Mucosa of stomach (tissue), 1 donor: ENCODE results near the gene GSTP1.
"Not testable (repeated sequence)": the region's sequence is repeated elsewhere in the genome, so short reads cannot be mapped to it uniquely, and the experiment has no call there.

Experiments
- H3K27me3 ChIP-seq: one replicate; pipeline ENCODE4 v1.7.0; 2013; ENCODE audit warnings: mild to moderate bottlenecking, low read length; ENCODE audit not compliant: control insufficient read depth, insufficient read depth
- H3K36me3 ChIP-seq: one replicate; pipeline ENCODE4 v1.7.0; 2013; ENCODE audit warnings: low read length; ENCODE audit not compliant: control insufficient read depth, insufficient read depth
- H3K4me1 ChIP-seq: one replicate; pipeline ENCODE4 v1.7.0; 2013; ENCODE audit warnings: mild to moderate bottlenecking, low read length; ENCODE audit not compliant: control insufficient read depth, insufficient read depth
- H3K4me3 ChIP-seq: one replicate; pipeline ENCODE4 v1.7.0; 2013; ENCODE audit warnings: low read length
- H3K9ac ChIP-seq: one replicate; pipeline ENCODE4 v1.7.0; 2013; ENCODE audit warnings: mild to moderate bottlenecking, low read length, moderate library complexity
- H3K9me3 ChIP-seq: one replicate; pipeline ENCODE4 v1.7.0; 2013; ENCODE audit warnings: mild to moderate bottlenecking, low read length, moderate library complexity; ENCODE audit not compliant: control insufficient read depth
- donor health status: Pancreatic carcinoma.

GSTP1 gene

GRCh38 chr11:67545280-67545679 lies 38.3 kb upstream of the GSTP1 start:
- Histone ChIP-seq H3K9me3 (no peaks in the 10 kb centered on the region), H3K36me3 (no peaks in the 10 kb centered on the region), H3K9ac (no peak overlapping the region)

GRCh38 chr11:67548112-67548511 lies 35.5 kb upstream of the GSTP1 start:
- not testable (repeated sequence) for H3K27me3 ChIP-seq, H3K36me3 ChIP-seq

More at GRCh38 chr11:67545280-67545679, 38.3 kb upstream of the GSTP1 start:
- H3K27me3 ChIP-seq: no peaks in the 10 kb centered on the region
- H3K4me3 ChIP-seq: no peak overlapping the region
- peaks cover 23% of the 10 kb centered on the region for H3K4me1 ChIP-seq

GRCh38 chr11:67548555-67549110 lies 35.0 kb upstream of the GSTP1 start:
- H3K4me3 ChIP-seq: no peak overlapping the region
- peaks cover 23% of the 10 kb centered on the region for H3K4me1 ChIP-seq
- H3K9ac ChIP-seq: no peak overlapping the region
- no peaks in the 10 kb centered on the region for H3K9me3 ChIP-seq
- H3K27me3 ChIP-seq: no peaks in the 10 kb centered on the region
- H3K36me3 ChIP-seq: no peaks in the 10 kb centered on the region

More at GRCh38 chr11:67548112-67548511, 35.5 kb upstream of the GSTP1 start:
- not testable (repeated sequence) for H3K9ac ChIP-seq, H3K4me3 ChIP-seq, H3K9me3 ChIP-seq
- H3K4me1 ChIP-seq: peaks cover 23% of the 10 kb centered on the region

GRCh38 chr11:67551127-67551526 lies 32.5 kb upstream of the GSTP1 start:
- Histone ChIP-seq H3K9ac (no peak overlapping the region), H3K36me3 (no peaks in the 10 kb centered on the region), H3K4me1 (peaks cover 10% of the 10 kb centered on the region), H3K9me3 (no peaks in the 10 kb centered on the region), H3K27me3 (no peaks in the 10 kb centered on the region), H3K4me3 (no peak overlapping the region)

GRCh38 chr11:67551697-67552096 lies 31.9 kb upstream of the GSTP1 start:
- H3K9ac ChIP-seq, H3K4me1 ChIP-seq, H3K4me3 ChIP-seq, H3K9me3 ChIP-seq, H3K36me3 ChIP-seq, H3K27me3 ChIP-seq: not testable (repeated sequence)

- Histone ChIP-seq H3K27me3 (no peaks in the 10 kb centered on the region), H3K36me3 (no peaks in the 10 kb centered on the region), H3K4me1 (peaks cover 15% of the 10 kb centered on the region), H3K9ac (no peak overlapping the region), H3K4me3 (no peak overlapping the region), H3K9me3 (no peaks in the 10 kb centered on the region)
These were observed 27.4 kb upstream of the GSTP1 start for GRCh38 chr11:67556244-67556643.

- Histone ChIP-seq H3K9ac (no peak overlapping the region), H3K4me3 (no peak overlapping the region), H3K36me3 (no peaks in the 10 kb centered on the region), H3K4me1 (peaks cover 25% of the 10 kb centered on the region), H3K9me3 (no peaks in the 10 kb centered on the region), H3K27me3 (no peaks in the 10 kb centered on the region)
These were observed 25.4 kb upstream of the GSTP1 start for GRCh38 chr11:67558084-67558772.

- H3K36me3 ChIP-seq: no peaks in the 10 kb centered on the region
These were observed 21.5 kb upstream of the GSTP1 start for GRCh38 chr11:67561971-67562619.

GRCh38 chr11:67562963-67563704 lies 20.5 kb upstream of the GSTP1 start:
- H3K4me3 ChIP-seq: no peak overlapping the region
- H3K27me3 ChIP-seq: no peaks in the 10 kb centered on the region
- H3K36me3 ChIP-seq: no peaks in the 10 kb centered on the region
- H3K9ac ChIP-seq: no peak overlapping the region
- H3K4me1 ChIP-seq: peaks cover 28% of the 10 kb centered on the region
- H3K9me3 ChIP-seq: no peaks in the 10 kb centered on the region

More at GRCh38 chr11:67561971-67562619, 21.5 kb upstream of the GSTP1 start:
- no peak overlapping the region for H3K4me3 ChIP-seq
- H3K9ac ChIP-seq: no peak overlapping the region
- H3K27me3 ChIP-seq: no peaks in the 10 kb centered on the region
- H3K9me3 ChIP-seq: no peaks in the 10 kb centered on the region
- H3K4me1 ChIP-seq: peaks cover 29% of the 10 kb centered on the region

GRCh38 chr11:67563705-67564114 lies 19.9 kb upstream of the GSTP1 start:
- not testable (repeated sequence) for H3K9me3 ChIP-seq, H3K9ac ChIP-seq, H3K36me3 ChIP-seq, H3K27me3 ChIP-seq, H3K4me3 ChIP-seq
- peaks cover 22% of the 10 kb centered on the region for H3K4me1 ChIP-seq

GRCh38 chr11:67564230-67564629 lies 19.4 kb upstream of the GSTP1 start:
- no peak overlapping the region for H3K4me3 ChIP-seq
- H3K9ac ChIP-seq: no peak overlapping the region
- no peaks in the 10 kb centered on the region for H3K27me3 ChIP-seq
- H3K4me1 ChIP-seq: peaks cover 17% of the 10 kb centered on the region
- no peaks in the 10 kb centered on the region for H3K36me3 ChIP-seq
- no peaks in the 10 kb centered on the region for H3K9me3 ChIP-seq

GRCh38 chr11:67571443-67571842 lies 12.2 kb upstream of the GSTP1 start:
- Histone ChIP-seq H3K27me3 (peaks cover 4% of the 10 kb centered on the region), H3K4me3 (no peak overlapping the region), H3K36me3 (no peaks in the 10 kb centered on the region), H3K9me3 (no peaks in the 10 kb centered on the region), H3K4me1 (peaks cover 6% of the 10 kb centered on the region), H3K9ac (no peak overlapping the region)
